ENCODE measurements around the gene TIE1.

The TIE1 gene

DNA sequence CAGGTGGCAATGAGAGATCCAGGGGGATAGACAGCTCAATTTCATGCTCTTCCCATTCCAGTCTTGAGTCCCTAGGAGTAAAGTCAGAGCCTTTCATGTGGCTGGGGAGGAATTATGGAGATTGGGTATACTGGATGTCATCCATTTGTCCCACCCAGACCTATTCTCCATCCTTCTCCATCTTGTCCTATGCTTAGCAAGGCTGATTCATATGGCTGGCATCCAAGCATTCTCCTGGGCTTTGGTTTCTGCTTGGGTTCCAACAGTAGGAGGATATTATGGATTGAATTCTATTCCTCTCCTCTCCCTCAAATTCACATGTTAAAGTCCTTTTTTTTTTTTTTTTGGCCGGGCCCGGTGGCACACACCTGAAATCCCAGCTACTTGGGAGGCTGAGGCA is 54.2 kb downstream of the TIE1 start:
- TF ChIP-seq CSDC2 (CRISPR knock-in tag; IDR thresholded peaks at IDR 0.05): no peak
- no peak for TF ChIP-seq OSR1 (CRISPR knock-in tag; IDR thresholded peaks at IDR 0.05)
- no peak for TF ChIP-seq ZNF8 (CRISPR knock-in tag; IDR thresholded peaks at IDR 0.05)
- TF ChIP-seq ISL1 (CRISPR knock-in tag; IDR thresholded peaks at IDR 0.05): no peak
- TF ChIP-seq TSHZ2 (CRISPR knock-in tag; IDR thresholded peaks at IDR 0.05): no peak
- no peak for TF ChIP-seq ZC3H10 (CRISPR knock-in tag; IDR thresholded peaks at IDR 0.05)
- TF ChIP-seq PPARA (CRISPR knock-in tag; IDR thresholded peaks at IDR 0.05; ENCODE audit: borderline replicate concordance): no peak
- TF ChIP-seq GLIS3 (CRISPR knock-in tag; IDR thresholded peaks at IDR 0.05): no peak
- TF ChIP-seq, protein P1, sequence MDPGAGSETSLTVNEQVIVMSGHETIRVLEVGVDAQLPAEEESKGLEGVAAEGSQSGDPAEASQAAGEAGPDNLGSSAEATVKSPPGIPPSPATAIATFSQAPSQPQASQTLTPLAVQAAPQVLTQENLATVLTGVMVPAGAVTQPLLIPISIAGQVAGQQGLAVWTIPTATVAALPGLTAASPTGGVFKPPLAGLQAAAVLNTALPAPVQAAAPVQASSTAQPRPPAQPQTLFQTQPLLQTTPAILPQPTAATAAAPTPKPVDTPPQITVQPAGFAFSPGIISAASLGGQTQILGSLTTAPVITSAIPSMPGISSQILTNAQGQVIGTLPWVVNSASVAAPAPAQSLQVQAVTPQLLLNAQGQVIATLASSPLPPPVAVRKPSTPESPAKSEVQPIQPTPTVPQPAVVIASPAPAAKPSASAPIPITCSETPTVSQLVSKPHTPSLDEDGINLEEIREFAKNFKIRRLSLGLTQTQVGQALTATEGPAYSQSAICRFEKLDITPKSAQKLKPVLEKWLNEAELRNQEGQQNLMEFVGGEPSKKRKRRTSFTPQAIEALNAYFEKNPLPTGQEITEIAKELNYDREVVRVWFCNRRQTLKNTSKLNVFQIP (CRISPR knock-in tag; IDR thresholded peaks at IDR 0.05; ENCODE audit: borderline replicate concordance, low read depth): no peak
- TF ChIP-seq ZNF565 (CRISPR knock-in tag; conservative IDR thresholded peaks at IDR 0.05; ENCODE audit: low read depth): no peak
- no peak for ATAC-seq

- ATAC-seq: no peak
- TF ChIP-seq PPARA (CRISPR knock-in tag; IDR thresholded peaks at IDR 0.05; ENCODE audit: borderline replicate concordance): no peak
- TF ChIP-seq ZNF565 (CRISPR knock-in tag; conservative IDR thresholded peaks at IDR 0.05; ENCODE audit: low read depth): no peak
- TF ChIP-seq ZFP3 (CRISPR knock-in tag; IDR thresholded peaks at IDR 0.05): no peak
- TF ChIP-seq BACH2 (CRISPR knock-in tag; IDR thresholded peaks at IDR 0.05; ENCODE audit: borderline replicate concordance): no peak
- no peak for TF ChIP-seq CSDC2 (CRISPR knock-in tag; IDR thresholded peaks at IDR 0.05)
- TF ChIP-seq PATZ1 (CRISPR knock-in tag; IDR thresholded peaks at IDR 0.05; ENCODE audit: borderline replicate concordance): no peak
- TF ChIP-seq ARNTL (CRISPR knock-in tag; IDR thresholded peaks at IDR 0.05; ENCODE audit: borderline replicate concordance, low read depth): no peak
- no peak for TF ChIP-seq ZNF70 (CRISPR knock-in tag; IDR thresholded peaks at IDR 0.05)
- TF ChIP-seq TCF4 (CRISPR knock-in tag; IDR thresholded peaks at IDR 0.05; ENCODE audit: borderline replicate concordance): no peak
- TF ChIP-seq ISL1 (CRISPR knock-in tag; IDR thresholded peaks at IDR 0.05): no peak
- TF ChIP-seq, protein P2, sequence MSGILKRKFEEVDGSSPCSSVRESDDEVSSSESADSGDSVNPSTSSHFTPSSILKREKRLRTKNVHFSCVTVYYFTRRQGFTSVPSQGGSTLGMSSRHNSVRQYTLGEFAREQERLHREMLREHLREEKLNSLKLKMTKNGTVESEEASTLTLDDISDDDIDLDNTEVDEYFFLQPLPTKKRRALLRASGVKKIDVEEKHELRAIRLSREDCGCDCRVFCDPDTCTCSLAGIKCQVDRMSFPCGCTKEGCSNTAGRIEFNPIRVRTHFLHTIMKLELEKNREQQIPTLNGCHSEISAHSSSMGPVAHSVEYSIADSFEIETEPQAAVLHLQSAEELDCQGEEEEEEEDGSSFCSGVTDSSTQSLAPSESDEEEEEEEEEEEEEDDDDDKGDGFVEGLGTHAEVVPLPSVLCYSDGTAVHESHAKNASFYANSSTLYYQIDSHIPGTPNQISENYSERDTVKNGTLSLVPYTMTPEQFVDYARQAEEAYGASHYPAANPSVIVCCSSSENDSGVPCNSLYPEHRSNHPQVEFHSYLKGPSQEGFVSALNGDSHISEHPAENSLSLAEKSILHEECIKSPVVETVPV (CRISPR knock-in tag; IDR thresholded peaks at IDR 0.05): no peak
- no peak for TF ChIP-seq ESRRG (CRISPR knock-in tag; IDR thresholded peaks at IDR 0.05)
- no peak for TF ChIP-seq TSHZ2 (CRISPR knock-in tag; IDR thresholded peaks at IDR 0.05)
- no peak for TF ChIP-seq SNAI2 (CRISPR knock-in tag; IDR thresholded peaks at IDR 0.05)
- TF ChIP-seq CREB5 (CRISPR knock-in tag; IDR thresholded peaks at IDR 0.05; ENCODE audit: low read depth): no peak
- no peak for TF ChIP-seq ZFP30 (CRISPR knock-in tag; IDR thresholded peaks at IDR 0.05)
- no peak for TF ChIP-seq RARB (CRISPR knock-in tag; IDR thresholded peaks at IDR 0.05)
- TF ChIP-seq OSR1 (CRISPR knock-in tag; IDR thresholded peaks at IDR 0.05): no peak
Measured at GRCh38 chr1:43357251-43357650, 56.5 kb downstream of the TIE1 start.

All from SK-N-SH treated with all-trans-retinoic acid at 6 μM for 48 hours (cell line).